Endothelial cell of umbilical vein (primary cell): Measurements from ENCODE around the gene NUDC. TPM values are rescaled to one million over a fixed set of nuclear protein-coding genes. Genes with fewer than 3 reads are reported as not detected.
"Not testable (repeated sequence)": the region's sequence is repeated elsewhere in the genome, so short reads cannot be mapped to it uniquely, and the experiment has no call there.

Experiments used
- BruUV-seq: library from RNA; stranded (reverse); fragments of 400-500 nt; replicated peaks from 2 replicates; lab custom pipeline; 2021; lab: Mats Ljungman, UMichigan
- CTCF ChIA-PET: fragments of 300-600, 350-600 bp; sonication (Branson Sonifier 250); formaldehyde crosslinking; loops from one replicate; lab custom pipeline; 2021; ENCODE audit warnings: antibody characterized with exemption, inconsistent platforms; lab: Charles Lee
- POLR2A ChIA-PET: fragments of 300-600, 350-600 bp; sonication (Branson Sonifier 250); formaldehyde crosslinking; loops from one replicate; lab custom pipeline; 2021; ENCODE audit warnings: antibody characterized with exemption, inconsistent platforms; lab: Charles Lee
- DNase-seq: peaks from one replicate; pipeline ENCODE4 v3.0.0-alpha.2; 2011; ENCODE audit warnings: low read depth, low spot score
- FAIRE-seq: peaks from 2 replicates; lab custom pipeline; 2011; peaks lifted over from hg19 to GRCh38; lab: Jason Lieb, UNC
- H2AFZ ChIP-seq: 2 replicates; pipeline ENCODE4 v1.6.0; 2012; ENCODE audit warnings: low read depth, low read length, control low read depth, inconsistent platforms
- H3K27ac ChIP-seq: 2 replicates; pipeline ENCODE4 v1.5.1; 2011; ENCODE audit warnings: low read depth, mild to moderate bottlenecking, control low read depth, low read length, moderate library complexity; ENCODE audit not compliant: insufficient read depth
- H3K27me3 ChIP-seq, 2 experiments: 2 replicates each; pipeline versions ENCODE4 v1.6.0 to v1.6.1; 2011; ENCODE audit warnings: low read length in 2 of 2, mixed read lengths in 1 of 2; ENCODE audit not compliant: control insufficient read depth in 2 of 2, insufficient read depth in 2 of 2
- H3K36me3 ChIP-seq, 2 experiments: 2 replicates in 1 of 2; 3 replicates in 1 of 2; pipeline ENCODE4 v1.5.1; 2011; ENCODE audit warnings: low read length in 2 of 2, mild to moderate bottlenecking in 1 of 2, moderate library complexity in 1 of 2; ENCODE audit not compliant: control insufficient read depth in 2 of 2, insufficient read depth in 2 of 2; ENCODE audit errors: extremely low read depth in 1 of 2
- H3K4me1 ChIP-seq: 3 replicates; pipeline ENCODE4 v1.5.1; 2011; ENCODE audit warnings: mild to moderate bottlenecking, low read length; ENCODE audit not compliant: control insufficient read depth, insufficient read depth; ENCODE audit errors: extremely low read depth
- H3K4me2 ChIP-seq: 2 replicates; pipeline ENCODE4 v1.6.1; 2011; ENCODE audit warnings: low read length, control low read depth, mixed read lengths; ENCODE audit not compliant: insufficient read depth
- H3K4me3 ChIP-seq, 3 experiments: fragments of 200-600 bp in 1 of 3; sonication (generic), shearing (Covaris generic) in 1 of 3; replicated peaks in 1 of 3; 2 replicates each; pipeline ENCODE4 v1.5.1; 2011 to 2016; ENCODE audit warnings: control low read depth in 3 of 3, low read length in 3 of 3, mild to moderate bottlenecking in 2 of 3, inconsistent platforms in 1 of 3, low read depth in 1 of 3, moderate library complexity in 1 of 3; ENCODE audit not compliant: insufficient read depth in 1 of 3
- H3K79me2 ChIP-seq: 2 replicates; pipeline ENCODE4 v1.6.0; 2012; ENCODE audit warnings: low read length, inconsistent platforms; ENCODE audit not compliant: control insufficient read depth, insufficient read depth
- H3K9ac ChIP-seq: replicated peaks from 2 replicates; pipeline ENCODE3; 2011; ENCODE audit warnings: low read length, control low read depth; ENCODE audit not compliant: insufficient read depth; ENCODE audit errors: extremely low read depth
- H3K9me1 ChIP-seq: replicated peaks from 3 replicates; pipeline ENCODE4 v1.6.0; 2011; ENCODE audit warnings: mild to moderate bottlenecking, low read length; ENCODE audit not compliant: control insufficient read depth, insufficient read depth; ENCODE audit errors: extremely low read depth
- H3K9me3 ChIP-seq: replicated peaks from 2 replicates; pipeline ENCODE4 v1.5.1; 2012; ENCODE audit warnings: low read length, inconsistent platforms; ENCODE audit not compliant: control insufficient read depth, insufficient read depth
- H4K20me1 ChIP-seq: replicated peaks from 2 replicates; pipeline ENCODE3; 2011; ENCODE audit warnings: mild to moderate bottlenecking, low read length; ENCODE audit not compliant: control insufficient read depth, insufficient read depth; ENCODE audit errors: extremely low read depth
- CTCF ChIP-seq, 2 donors: IDR thresholded peaks; 1 replicate in 1 of 2; 2 replicates in 1 of 2; pipeline ENCODE4 v1.5.1; 2011; ENCODE audit warnings: low read length in 2 of 2, mild to moderate bottlenecking in 2 of 2, moderate library complexity in 2 of 2, control low read depth in 1 of 2, inconsistent platforms in 1 of 2, low read depth in 1 of 2; ENCODE audit not compliant: insufficient read depth in 1 of 2; ENCODE audit errors: extremely low read depth in 1 of 2
- EZH2 ChIP-seq: IDR thresholded peaks from 2 replicates; pipeline ENCODE4 v1.6.1; 2012; ENCODE audit warnings: borderline replicate concordance, low read depth, mild to moderate bottlenecking, moderate library complexity, low read length, inconsistent platforms; ENCODE audit not compliant: severe bottlenecking
- FOS ChIP-seq: IDR thresholded peaks from 2 replicates; pipeline ENCODE4 v1.6.1; 2011; ENCODE audit warnings: mild to moderate bottlenecking, low read length, moderate library complexity, borderline replicate concordance; ENCODE audit not compliant: insufficient read depth
- GATA2 ChIP-seq: IDR thresholded peaks from 2 replicates; pipeline ENCODE4 v1.7.0; 2011; ENCODE audit warnings: low read depth, mild to moderate bottlenecking, moderate library complexity, mixed read lengths, low read length; ENCODE audit not compliant: insufficient read length, insufficient read depth
- JUN ChIP-seq: IDR thresholded peaks from 2 replicates; pipeline ENCODE4 v1.6.1; 2011; ENCODE audit warnings: borderline replicate concordance, low read depth; ENCODE audit not compliant: insufficient read length, insufficient read depth
- MAX ChIP-seq: IDR thresholded peaks from 2 replicates; pipeline ENCODE4 v1.6.1; 2011; ENCODE audit not compliant: insufficient read depth, insufficient read length
- MYC ChIP-seq: IDR thresholded peaks from one replicate; pipeline ENCODE4 v1.6.1; 2011; ENCODE audit warnings: mild to moderate bottlenecking, low read depth, low read length
- POLR2A ChIP-seq: IDR thresholded peaks from 2 replicates; pipeline ENCODE4 v1.6.1; 2012; ENCODE audit warnings: low read depth, mild to moderate bottlenecking, control low read depth, low read length
- POLR2AphosphoS5 ChIP-seq: IDR thresholded peaks from 2 replicates; pipeline ENCODE4 v1.6.1; 2012; ENCODE audit warnings: low read depth, mild to moderate bottlenecking, control low read depth, low read length, moderate library complexity; ENCODE audit not compliant: insufficient read depth
- dilution Hi-C: fragments of 300-500 bp; cut with MboI; formaldehyde crosslinking; loops from one replicate; pipeline ENCODE4 v1.15.0; 2019; ENCODE audit warnings: low sequenced_read_pairs; ENCODE audit not compliant: extremely low pct_ligation_motif_present
- intact Hi-C: fragments of 100-400 bp; cut with micrococcal nuclease; formaldehyde crosslinking; loops from one replicate; pipeline ENCODE4 v1.10.0; 2022
- polyA plus RNA-seq, 4 experiments: library from polyadenylated mRNA; depleted of rRNA in 3 of 4; stranded (reverse) in 3 of 4; unstranded in 1 of 4; fragments of >200 nt; gene quantifications; 2 replicates each; pipeline versions ENCODE4 v1.2.1 to v1.2.3, GENCODE V29; 2011 to 2012; ENCODE audit warnings: missing spikeins in 1 of 4
- total RNA-seq: library from RNA; stranded (reverse); gene quantifications from 2 replicates; pipeline ENCODE4 v1.2.3, GENCODE V29; 2021

NUDC gene
- total and polyA plus RNA-seq, 2 donors (not counting 3 experiments of a cell fraction or from before 2014, with no cell fraction given) = 42.5 to 102 TPM

GRCh38 chr1:26946270-26946669 is 24.7 kb downstream of the NUDC start:
- H4K20me1 ChIP-seq = no peaks in the 10 kb centered on the region
- no TSS peak for BruUV-seq
- H3K9ac ChIP-seq = no peak overlapping the region
- dilution Hi-C loops = no loop called here
- ChIA-PET CTCF (no interaction called here), POLR2A (no interaction called here)
- peaks cover 14 to 39% of the 10 kb centered on the region in 2 experiments for H3K36me3 ChIP-seq
- no peaks in the 10 kb centered on the region for H3K27me3 ChIP-seq
- H3K4me3 ChIP-seq = no peak overlapping the region
- no peak overlapping the region for H3K4me2 ChIP-seq
- no peaks in the 10 kb centered on the region for H3K79me2 ChIP-seq
- intact Hi-C loops = no loop called here
- no peaks in the 10 kb centered on the region for H3K9me1 ChIP-seq
- no peak overlapping the region for H3K27ac ChIP-seq
- TF ChIP-seq CTCF (IDR thresholded peaks at IDR 0.05; ENCODE audit: extremely low read depth in 1 of 2, insufficient read depth in 1 of 2, low read depth in 1 of 2, low read length in 2 of 2) = no peak
- no peak for TF ChIP-seq MYC
- no peak for TF ChIP-seq JUN
- TF ChIP-seq GATA2 = no peak
- no peak for TF ChIP-seq POLR2A
- no peak for TF ChIP-seq POLR2AphosphoS5
- no peak for TF ChIP-seq FOS
- no peak for TF ChIP-seq MAX
- TF ChIP-seq EZH2 = no peak
- FAIRE-seq (no peak), DNase-seq (no peak)
- peaks cover 8% of the 10 kb centered on the region for H3K4me1 ChIP-seq
- H2AFZ ChIP-seq = no peak overlapping the region
- H3K9me3 ChIP-seq = no peaks in the 10 kb centered on the region

- H4K20me1 ChIP-seq, H3K9me1 ChIP-seq, BruUV-seq, H3K4me2 ChIP-seq, H3K4me3 ChIP-seq, H3K79me2 ChIP-seq, H3K4me1 ChIP-seq, POLR2A ChIA-PET, H3K9me3 ChIP-seq, DNase-seq, H3K27ac ChIP-seq, H3K27me3 ChIP-seq, H3K9ac ChIP-seq, dilution Hi-C loops, H2AFZ ChIP-seq, FAIRE-seq, intact Hi-C loops: not testable (repeated sequence)
- H3K36me3 ChIP-seq = peaks cover 9 to 23% of the 10 kb centered on the region in 2 experiments
- CTCF ChIA-PET = interaction anchor here (1.1 kb wide), 1 partner anchor 148 kb away, joined by 4 read pairs; no protein-coding TSS in a partner anchor
Observed at GRCh38 chr1:26948725-26949057, 27.1 kb downstream of the NUDC start.
